HG03060 (cell line): ENCODE measurements around the gene HMCN2.

Experiments
- ATAC-seq: cut with Tn5 transposase; IDR thresholded peaks from one replicate; pipeline ENCODE4 v1.9.1; 2021; ENCODE audit warnings: low read depth, moderate number of reproducible peaks; ENCODE audit not compliant: unreplicated experiment

The HMCN2 gene

DNA sequence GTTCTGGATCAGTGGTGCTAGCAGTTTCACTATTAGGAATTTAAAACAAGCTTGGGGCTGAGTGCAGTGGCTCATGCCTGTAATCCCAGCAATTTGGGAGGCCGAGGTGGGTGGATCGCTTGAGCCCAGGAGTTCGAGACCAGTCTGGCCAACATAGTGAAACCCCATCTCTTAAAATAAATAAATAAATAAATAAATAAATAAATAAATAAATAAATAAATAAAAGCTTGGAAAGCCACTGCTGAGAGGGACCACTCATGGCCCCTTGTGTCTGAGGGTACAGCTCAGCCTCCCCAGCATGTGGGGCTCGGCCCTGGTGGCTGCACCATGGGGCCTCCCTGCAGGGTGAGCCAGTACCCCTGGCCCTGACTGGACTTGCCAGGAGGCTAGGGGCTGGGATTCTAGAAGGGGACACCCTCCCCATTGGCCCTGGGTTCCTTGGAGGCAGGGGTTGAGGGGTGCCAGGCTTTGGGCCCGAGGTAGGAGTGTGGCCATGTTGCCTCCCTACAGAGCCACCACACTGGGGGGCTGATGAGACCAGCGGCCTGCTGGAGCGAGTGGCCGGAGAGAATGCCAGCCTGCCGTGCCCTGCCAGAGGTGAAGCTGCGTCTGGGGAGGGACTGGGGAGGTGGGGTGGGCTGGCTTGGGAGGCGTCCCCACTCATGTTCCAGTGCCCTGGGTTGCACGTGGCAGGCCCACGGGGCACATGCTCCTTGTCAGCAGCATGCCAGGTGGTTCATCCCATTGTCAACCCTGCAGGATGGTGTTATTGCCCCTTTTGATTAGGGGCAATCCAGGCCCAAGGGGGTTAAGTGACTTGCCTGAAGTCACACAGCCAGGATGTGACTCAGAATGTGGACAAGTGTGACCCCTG lies 76.5 kb downstream of the HMCN2 start:
- ATAC-seq, result no peak

DNA sequence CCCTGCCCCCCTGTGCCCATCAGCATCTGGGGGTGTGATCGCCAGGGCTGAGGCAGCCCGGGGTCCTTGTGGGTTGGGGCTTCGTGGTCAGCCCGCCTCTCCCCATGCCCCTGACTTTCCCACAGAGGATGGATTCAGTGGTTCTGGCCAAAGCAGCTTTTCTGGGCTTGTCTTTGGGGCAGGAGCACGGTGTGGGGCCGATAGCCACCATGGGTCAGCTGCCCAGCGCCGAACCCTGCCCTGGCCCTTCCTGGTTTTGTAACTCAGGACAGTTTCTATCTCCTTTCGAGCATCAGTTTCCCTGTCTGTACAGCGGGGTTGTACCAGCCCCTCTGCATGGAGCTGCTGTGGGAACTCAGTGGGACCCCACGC lies 77.1 kb downstream of the HMCN2 start:
- no peak for ATAC-seq

DNA sequence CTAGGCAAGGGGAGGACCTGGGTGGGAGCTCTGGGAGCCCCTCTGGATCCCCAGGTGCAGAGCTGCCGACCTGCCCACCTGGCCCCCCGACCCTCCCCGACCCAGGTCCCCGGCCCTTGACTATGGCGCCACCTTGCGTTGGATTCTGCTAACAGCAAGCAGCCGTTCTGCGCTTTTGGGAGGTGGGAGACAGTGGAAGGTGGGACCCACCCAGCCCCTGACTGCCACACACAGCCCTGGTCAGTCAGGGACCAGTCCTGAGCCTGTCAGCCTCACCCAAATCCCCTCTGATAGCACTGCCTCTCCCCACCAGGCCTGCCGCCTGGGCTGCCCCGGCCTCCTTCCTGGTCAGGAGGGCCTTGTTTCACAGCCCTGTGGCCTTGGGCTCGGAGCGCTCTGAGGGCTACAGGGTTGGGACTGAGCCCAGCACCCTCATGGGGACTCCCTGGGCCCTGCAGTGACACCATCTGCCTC lies 77.9 kb downstream of the HMCN2 start:
- no peak for ATAC-seq

DNA sequence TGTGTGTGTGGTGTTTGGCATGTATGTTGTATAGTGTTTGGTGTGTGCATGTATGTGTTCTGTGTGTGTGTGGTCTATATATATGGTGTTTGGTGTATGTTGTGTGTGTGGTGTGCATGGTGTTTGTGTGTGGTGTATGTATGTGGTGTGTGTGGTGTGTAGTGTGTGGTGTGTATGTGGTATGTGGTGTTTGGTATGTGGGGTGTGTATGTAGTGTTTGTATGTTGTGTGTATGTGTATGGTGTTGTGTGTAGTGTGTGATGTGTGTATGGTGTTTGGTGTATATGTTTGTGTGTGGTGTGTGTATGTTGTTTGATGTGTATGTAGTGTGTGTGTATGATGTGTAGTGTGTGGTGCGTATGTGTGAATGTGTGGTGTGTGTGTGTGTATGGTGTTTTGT lies 78.8 kb downstream of the HMCN2 start:
- ATAC-seq, result no peak

DNA sequence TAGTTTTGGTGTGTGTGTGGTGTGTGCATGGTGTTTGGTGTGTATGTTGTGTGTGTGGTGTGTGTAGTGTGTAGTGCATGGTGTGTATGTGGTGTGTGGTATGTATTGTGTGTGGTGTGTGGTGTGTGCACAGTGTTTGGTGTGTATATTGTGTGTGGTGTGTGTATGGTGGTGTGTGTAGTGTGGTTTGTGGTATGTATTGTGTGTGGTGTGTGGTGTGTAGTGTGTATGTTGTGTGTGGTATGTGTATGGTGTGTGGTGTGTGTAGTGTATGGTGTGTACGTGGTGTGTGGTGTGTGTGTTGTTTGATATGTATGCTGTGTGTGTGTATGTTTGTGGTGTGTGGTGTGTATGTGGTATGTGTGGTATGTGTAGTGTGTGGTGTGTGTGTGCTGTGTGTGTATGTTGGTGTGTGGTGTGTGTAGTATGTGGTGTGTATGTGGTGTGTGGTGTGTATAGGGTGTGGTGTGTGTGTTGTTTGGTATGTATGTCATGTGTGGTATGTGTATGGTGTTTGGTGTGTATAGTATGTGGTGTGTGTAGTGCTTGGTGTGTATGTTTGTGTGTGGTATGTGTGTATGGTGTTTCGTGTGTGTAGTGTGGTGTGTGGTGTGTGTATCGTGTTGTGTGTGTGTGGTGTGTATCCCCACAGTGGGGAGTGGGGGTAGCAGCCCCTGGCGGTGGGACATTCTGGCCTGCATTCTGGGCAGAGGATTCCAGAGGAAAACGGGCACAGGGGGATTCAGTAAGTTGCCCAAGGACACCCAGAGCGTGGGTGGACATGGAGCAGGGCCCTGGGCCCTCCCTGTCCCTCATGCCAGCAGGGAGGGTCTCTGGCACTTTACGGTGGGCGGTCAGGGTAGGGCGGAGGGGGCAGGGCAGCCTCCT lies 79.7 kb downstream of the HMCN2 start:
- ATAC-seq, result no peak

DNA sequence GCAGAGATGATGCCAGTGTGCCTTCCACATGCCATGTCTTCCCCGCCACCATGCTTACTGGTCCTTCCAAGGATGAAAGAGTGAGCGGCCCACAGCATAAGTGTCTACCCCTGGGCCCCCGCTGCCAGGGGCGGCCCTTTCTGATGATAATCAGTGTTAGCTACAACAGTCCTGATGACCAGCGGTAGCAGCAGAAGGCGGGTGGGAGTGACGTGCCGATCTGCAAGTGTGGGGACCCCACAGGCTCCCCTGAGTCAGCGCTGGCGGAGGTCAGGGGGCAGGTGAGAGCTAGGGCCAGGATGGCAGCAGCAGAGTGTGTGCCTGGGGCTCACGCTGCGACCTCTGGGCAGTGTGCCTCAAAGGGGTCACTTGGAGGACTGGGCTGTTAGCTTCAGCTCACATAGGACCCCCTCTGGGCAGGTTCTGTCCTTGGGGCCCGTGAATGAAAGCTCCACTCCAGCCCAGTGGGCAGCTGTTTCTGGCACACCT lies 80.4 kb downstream of the HMCN2 start:
- ATAC-seq, result no peak

DNA sequence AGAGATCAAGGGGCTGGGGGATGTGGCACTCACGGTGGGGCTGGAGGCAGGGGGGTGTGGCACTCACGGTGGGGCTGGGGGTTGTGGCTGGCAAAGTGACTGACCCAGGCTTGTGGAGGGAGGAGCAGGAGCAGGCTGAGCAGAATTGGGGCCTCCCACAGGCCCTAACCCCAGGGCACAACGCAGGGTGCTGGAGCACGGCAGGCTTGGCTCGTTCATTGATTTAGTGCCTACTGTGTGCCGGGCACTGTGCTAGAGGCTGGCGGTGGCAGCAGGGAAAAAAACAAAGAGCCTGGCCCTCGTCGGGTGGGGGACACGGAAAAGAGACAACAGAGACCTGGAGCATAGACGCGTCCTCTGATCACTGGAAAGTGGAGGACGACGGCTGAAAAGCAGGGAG lies 80.9 kb downstream of the HMCN2 start:
- ATAC-seq, result no peak

DNA sequence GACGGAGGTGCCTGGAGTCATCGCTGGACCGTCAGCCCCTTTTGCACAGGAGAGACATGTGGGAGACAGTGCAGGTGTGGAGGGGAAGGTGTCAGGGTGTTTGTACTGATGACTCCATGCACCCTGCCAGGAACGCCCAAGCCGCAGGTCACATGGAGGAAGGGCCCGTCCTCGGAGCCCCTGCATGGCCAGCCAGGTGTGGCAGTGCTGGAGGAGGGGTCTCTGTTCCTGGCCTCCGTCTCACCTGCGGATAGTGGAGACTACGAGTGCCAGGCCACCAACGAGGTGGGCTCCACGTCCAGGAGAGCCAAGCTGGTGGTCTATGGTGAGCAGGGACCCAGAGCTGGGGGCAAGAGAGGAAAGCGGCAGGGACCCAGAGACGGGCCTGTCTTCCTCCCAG lies 81.5 kb downstream of the HMCN2 start:
- no peak for ATAC-seq

DNA sequence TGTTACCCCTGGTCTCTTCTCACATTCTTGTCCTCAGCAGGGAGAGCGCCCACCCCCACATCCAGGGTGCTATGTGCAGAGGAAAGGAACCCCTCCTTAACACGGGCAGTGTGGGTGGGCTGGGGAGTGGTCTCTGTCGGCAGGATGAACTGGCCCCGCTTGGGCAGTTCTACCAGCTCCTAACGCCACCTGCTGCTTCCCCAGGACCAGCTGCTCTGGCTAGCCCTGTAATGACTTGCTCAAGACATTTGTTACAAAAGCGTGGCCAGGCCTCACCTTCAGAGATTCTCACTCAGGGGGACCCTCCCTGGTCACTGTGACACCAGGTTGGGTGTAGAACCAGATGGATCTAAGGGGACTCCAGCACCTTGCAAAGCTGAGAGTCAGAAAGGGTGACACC lies 82.4 kb downstream of the HMCN2 start:
- no peak for ATAC-seq

DNA sequence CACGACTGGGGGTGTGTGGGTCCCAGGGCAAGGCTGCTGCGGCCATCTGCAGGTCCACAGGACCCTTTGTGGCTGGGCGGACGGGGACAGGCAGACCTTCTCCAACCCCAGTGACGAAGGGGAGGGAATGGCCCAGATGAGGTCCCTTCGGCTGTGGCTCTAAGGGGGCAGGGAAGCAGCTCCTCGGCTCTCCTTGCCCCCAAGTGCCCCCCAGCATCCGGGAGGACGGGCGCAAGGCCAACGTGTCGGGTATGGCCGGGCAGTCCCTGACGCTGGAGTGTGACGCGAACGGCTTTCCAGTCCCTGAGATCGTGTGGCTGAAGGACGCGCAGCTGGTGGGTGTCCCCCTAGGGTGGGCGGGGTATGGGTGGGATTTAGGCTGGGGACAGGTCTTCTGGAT lies 82.8 kb downstream of the HMCN2 start:
- no peak for ATAC-seq

DNA sequence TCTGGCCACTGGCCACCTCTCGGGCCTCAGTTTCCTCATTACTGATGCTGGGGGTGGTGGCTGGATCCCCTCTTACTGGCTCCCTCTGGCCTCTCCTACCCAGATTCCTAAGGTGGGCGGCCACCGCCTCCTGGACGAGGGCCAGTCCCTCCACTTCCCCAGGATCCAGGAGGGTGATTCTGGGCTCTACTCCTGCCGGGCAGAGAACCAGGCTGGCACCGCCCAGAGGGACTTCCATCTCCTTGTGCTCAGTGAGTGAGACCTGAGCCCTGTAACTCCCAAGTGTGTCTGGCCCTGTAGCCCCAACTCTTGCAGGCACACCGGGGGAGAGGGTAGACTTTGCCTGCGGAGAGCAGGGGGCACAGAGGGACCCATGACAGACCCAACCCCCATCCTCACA lies 83.3 kb downstream of the HMCN2 start:
- ATAC-seq, result no peak

DNA sequence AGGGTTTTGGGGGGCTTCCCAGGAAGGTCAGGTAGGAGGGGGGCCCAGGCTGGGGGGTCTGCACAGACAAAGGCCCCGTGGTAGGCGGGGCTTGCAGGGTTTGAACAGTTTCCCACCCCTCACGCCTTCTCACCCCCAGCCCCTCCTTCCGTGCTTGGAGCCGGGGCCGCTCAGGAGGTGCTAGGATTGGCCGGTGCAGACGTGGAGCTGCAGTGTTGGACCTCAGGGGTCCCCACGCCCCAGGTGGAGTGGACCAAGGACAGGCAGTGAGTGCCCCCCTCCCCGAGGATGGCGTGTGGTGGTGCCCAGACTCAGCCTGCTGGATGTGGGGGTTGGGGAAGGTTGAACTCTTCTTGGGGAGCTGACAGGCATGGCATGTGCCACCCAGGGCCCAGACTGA lies 83.8 kb downstream of the HMCN2 start:
- ATAC-seq, result no peak

DNA sequence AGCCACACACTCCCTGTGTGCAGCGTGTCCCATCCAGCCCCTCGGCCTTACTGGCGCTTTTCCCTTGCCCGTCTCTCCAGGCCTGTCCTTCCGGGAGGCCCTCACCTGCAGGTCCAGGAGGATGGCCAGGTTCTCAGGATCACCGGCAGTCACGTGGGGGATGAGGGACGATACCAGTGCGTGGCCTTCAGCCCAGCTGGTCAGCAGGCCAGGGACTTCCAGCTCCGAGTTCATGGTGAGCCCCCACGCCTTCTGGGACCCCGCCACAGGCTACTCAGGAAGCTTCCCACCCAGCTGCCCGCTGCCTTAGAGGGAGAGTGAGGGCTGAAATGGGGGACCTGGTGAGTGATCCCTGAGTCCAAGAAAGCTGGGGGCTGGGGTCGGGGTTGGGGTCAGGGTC lies 85.8 kb downstream of the HMCN2 start:
- ATAC-seq, result no peak

DNA sequence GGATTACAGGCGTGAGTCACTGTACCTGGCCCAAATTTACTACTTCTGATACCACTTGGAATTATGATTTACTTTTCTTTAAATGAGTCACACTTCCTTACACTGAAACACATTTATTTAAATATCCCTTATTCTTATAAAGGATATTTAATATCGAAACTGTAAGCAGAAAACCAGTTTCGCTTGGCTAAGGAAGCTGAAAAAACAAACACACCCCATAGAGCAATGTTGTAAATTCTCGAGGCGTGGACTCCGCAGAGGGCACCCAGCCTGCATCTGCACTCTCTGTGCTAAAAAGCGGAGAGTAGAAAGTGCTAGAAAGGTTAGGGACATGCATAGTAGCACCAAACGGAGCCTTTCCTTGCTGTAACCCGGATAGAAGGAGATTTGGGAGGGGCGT lies 86.5 kb downstream of the HMCN2 start:
- no peak for ATAC-seq

DNA sequence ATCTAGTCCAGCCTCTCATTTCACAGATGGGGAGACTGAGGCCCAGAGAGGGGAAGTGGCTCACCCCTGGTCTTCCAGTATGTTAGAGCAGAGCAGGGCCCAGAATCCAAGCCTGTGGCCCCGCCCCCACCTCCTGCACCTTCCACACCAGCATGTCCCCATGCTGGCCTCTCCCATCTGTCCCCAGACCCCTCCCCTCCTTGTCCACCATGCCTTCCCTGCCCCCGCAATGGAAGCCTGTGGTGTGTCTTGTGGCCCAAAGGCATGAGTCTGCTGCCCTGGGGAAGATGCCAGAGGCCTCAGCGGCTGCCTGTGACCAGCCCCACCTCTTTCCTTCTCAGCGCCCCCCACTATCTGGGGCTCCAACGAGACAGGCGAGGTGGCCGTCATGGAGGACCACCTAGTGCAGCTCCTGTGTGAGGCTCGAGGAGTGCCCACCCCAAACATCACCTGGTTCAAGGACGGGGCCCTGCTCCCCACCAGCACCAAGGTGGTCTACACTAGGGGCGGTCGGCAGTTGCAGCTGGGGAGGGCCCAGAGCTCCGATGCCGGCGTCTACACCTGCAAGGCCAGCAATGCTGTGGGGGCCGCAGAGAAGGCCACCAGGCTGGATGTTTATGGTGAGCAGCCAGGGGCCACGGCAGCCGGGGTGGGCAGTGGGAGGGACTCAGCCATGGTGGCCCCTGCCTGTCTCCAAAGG lies 87.2 kb downstream of the HMCN2 start:
- ATAC-seq, result no peak

DNA sequence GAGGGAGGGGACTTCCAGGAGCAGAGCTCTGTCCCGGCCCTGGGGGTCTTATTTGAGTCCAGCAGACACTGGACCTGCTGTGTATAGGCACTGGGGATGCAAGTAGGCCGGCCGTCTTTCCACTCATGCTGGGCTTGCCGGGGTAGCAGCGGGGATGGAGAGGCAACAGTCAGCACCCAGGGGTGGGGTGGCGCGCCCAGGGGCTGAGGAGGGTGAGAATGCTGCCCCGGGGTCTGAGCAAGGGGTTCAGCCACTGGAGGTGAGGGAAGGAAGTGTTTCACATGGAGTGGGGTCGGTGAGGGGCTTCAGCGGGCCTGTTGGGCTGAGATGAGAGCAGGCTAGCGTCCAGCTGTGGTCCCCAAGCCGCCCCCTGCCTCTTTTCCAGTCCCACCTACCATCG lies 88.8 kb downstream of the HMCN2 start:
- no peak for ATAC-seq

DNA sequence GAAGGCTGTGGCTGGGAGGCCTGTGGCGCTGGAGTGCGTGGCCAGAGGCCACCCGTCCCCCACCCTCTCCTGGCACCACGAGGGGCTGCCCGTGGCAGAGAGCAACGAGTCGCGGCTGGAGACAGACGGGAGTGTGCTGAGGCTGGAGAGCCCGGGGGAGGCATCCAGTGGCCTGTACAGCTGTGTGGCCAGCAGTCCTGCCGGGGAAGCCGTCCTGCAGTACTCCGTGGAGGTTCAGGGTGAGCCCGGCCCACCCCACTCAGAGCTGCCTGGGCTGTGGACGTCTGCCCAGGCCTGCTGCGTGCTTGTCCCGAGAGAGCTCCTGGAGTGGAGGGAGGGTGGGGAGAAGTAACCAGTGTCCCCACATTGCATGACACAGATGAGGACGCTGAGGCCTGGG lies 89.2 kb downstream of the HMCN2 start:
- ATAC-seq, result no peak

DNA sequence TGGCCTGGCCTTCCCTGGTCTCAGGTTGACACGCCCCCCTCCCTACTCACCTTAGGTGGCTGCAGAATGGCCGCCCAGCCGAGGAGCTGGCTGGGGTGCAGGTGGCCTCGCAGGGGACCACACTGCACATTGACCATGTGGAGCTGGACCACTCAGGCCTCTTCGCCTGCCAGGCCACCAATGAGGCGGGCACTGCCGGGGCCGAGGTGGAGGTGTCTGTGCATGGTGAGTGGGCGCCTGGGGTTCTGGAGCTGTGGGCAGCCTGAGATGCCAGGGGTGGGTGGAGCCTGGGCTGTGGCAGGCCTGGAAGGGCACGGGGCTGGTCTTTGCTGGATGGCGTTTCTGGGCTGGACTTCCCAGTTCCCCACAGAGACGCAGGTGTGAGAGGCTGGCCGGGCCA lies 90.5 kb downstream of the HMCN2 start:
- no peak for ATAC-seq

DNA sequence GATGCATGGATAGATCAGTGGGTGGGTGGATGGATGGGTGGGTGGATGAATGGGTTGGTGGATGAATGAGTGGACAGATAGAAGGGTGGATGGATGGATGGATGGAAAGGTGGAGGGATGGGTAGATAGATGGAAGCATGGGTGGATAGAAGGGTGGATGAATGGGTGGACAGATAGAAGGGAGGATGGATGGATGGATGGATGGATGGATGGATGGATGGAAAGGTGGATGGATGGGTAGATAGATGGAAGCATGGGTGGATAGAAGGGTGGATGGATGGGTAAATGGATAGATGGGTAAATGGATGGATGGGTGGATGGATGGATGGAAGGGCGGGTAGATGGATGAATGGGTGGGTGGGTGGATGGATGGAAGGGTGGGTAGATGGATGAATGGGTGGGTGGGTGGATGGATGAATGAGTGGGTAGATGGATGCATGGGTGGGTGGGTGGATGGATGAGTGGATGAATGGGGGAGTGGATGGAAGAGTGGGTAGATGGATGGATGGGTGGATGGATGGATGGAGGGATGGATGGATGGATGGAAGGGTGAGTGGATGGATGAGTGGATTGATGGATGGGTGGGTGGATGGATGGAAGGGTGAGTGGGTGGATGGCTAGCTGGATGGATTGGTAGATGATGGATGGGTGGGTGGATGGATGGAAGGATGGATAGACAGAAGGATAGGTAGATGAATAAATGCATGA lies 91.5 kb downstream of the HMCN2 start:
- no peak for ATAC-seq

DNA sequence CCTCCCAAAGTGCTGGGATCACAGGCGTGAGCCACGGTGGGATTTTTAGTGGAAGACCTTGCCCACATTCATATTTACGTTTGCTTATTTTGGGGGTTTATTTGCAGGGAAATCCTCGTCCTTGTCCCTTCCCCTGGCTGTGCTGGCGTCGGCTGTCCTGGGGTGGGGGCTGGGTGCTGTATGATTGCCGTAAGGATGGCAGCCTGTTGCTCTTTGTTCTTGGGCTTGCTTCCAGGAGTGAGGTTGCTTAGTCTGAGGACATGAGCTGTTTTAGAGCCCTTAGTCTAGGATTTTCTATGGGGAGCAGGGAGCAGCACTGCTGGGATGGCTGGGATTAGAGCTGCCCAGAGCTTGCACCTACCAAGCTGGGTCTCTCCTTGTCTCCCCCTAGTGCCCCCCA lies 93.4 kb downstream of the HMCN2 start:
- ATAC-seq, result no peak
